GM04503 (cell line): Measurements from ENCODE around the gene PARP8.
"Not testable (repeated sequence)": the region's sequence is repeated elsewhere in the genome, so short reads cannot be mapped to it uniquely, and the experiment has no call there.

Source experiments
- DNase-seq: peaks from one replicate; pipeline ENCODE4 v3.0.0-alpha.2; 2012; ENCODE audit warnings: low read depth

PARP8 gene

DNA sequence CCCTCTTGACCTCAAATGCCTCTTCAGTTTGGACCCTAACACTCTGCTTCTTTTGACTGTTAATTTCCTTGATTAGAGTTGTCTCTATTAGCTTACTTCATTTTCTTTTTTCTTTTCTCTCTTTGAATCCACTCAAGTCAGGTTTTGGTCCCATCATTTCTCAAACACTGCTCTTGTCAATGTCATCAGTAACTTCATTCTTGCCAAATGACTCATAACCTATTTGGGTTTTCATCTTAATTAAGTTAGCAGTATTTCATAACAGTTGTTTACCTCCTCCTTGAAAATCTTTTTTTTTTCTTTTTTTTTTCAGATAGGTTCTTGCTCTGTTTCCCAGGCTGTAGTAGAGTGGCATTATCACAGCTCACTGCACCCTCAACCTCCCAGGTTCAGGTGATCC lies 119.6 kb downstream of the PARP8 start:
- DNase-seq = no peak

DNA sequence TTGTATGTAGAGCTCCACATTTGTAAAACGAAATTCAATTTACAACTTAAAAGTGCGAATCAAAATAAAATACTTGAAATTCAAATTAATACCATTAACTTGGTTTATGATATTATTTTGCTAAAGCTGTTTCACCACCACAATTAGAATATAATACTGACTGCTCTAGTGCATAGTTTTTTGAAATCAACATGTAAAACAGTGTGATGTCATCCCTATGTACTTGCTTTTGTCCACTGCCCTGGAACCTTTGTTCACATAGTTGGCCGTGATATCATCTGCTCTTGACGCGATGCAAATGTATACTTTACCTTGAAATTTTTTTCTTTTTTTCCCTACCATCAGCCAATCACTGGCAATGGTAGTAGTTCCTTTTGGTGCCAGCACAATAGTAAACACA lies 125.4 kb downstream of the PARP8 start:
- DNase-seq = no peak

DNA sequence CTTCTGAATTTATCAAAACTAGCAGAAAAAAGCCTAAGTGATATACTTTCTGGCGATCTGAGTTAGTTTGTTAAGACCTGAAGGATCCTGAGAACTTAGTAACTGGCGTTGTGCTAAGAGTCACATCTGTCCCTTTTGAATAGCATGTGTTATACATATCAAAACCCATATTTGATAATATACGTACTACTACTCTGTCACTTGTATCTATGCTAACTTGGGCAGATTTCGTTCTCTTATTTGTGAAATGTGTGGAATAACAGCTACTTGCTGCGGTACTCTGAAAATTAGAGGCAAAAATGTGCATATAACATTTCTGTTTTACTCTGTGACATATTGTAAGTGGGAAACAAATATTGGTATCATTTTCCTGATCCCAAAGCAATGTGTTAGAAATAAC lies 126.4 kb downstream of the PARP8 start:
- DNase-seq = no peak

DNA sequence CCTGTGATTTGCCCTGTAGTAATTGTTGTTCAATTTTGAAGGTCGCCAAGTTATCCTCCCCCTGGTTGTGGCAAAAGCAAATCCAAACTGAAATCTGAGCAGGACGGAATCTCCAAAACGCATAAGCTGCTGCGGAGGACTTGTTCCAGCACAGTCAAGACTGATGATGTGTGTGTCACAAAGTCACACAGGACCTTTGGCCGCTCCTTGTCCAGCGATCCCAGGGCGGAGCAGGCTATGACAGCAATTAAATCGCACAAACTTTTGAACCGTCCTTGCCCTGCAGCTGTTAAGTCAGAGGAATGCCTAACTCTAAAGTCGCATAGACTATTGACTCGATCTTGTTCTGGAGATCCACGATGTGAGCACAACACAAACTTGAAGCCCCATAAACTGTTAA lies 128.4 kb downstream of the PARP8 start:
- DNase-seq = no peak

DNA sequence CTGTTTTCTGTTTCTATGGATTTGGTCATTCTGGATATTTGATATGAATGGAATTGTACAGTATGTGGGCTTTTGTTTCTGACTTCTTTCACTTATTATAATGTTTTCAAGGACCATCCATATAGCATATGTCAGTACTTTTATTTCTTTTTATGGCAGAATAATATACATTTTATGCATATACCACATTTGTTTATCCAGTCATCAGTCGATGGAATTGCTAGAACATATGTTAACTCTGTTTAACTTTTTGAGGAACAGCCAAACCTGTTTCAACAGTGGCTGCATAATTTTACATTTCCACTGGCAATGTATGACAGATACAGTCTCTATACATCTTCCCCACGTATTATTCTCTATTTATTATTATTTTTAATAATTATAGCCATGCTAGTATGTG lies 131.6 kb downstream of the PARP8 start:
- no peak for DNase-seq

DNA sequence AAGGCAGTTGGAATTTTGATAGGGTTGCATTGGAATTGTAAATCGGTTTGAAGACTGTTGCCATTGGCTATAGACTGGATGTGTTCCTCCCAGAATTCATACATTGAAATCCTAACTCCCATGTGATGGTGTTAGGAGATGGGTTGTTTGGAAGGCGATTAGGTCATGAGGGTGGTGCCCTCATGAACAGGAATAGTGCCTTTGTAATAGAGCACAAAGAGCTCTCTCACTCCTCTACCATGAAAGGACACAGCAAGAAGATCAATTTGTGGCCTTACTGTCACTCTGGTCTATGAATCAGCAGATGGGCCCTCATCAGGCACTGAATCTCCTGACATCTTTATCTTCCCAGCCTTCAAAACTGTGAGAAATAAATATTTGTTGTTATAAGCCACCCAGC lies 133.2 kb downstream of the PARP8 start:
- no peak for DNase-seq

DNA sequence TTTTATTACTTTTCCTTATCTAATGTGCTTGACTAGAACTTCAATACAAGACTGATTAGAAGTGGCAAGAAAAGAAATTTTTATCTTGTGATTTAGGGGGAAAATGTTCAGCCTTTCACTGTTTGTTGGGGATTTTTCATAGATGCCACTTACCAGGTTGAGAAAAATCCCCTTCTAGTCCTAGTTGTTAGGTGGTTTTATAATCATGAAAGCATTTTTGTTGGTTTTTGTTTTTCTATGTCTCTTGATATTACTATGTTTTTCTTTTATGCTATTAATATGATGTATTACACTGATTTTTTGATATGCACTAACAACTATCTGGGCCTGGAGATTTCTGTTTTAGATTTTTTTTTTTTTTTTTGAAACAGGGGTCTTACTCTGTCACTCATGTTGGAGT lies 134.0 kb downstream of the PARP8 start:
- DNase-seq = no peak

DNA sequence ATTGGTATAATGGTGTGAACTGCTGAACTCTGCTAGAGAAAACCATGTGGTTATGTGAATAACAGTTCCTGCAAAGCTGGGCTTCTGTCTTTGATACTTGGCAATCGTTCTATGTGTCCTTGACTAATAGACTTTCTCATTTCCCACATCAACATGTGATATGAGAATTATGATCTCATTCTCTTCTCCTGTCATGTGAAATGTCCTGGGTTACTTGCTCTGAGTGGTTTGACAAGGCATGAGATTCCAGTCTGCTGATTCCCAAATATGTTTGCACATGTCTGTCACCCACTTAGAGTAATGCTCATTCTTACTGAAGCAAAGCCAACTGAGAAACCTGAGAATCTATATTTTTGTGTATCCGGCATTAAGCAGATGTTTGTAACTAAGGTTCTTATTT lies 141.2 kb downstream of the PARP8 start:
- no peak for DNase-seq

DNA sequence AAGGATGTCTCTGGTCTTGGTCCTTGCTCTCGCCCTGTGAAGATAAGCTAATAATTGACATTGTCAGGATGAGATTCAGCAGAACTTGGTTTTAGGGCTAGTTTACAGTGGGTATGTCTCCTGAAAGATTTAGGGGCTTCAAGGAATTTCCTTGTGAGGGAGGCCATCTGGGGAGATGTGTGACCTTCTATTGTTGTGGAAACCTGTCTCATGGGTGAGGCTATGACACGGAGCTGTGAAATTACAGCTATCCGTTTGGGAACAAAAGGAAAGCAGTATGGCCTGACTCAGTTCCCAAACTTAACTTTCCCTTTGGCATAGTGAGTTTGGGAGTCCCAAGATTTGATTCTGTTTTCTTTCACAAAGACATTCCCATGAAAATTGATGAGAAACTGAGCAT lies 142.0 kb downstream of the PARP8 start:
- DNase-seq = no peak

DNA sequence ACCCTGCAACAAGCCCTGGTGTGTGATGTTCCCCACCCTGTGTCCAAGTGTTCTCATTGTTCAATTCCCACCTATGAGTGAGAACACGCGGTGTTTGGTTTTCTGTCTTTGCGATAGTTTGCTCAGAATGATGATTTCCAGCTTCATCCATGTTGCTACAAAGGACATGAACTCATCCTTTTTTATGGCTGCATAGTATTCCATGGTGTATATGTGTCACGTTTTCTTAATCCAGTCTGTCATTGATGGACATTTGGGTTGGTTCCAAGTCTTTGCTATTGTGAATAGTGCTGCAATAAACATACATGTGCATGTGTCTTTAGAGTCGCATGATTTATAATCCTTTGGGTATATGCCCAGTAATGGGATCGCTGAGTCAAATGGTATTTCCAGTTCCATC lies 145.3 kb downstream of the PARP8 start:
- DNase-seq = not testable (repeated sequence)

DNA sequence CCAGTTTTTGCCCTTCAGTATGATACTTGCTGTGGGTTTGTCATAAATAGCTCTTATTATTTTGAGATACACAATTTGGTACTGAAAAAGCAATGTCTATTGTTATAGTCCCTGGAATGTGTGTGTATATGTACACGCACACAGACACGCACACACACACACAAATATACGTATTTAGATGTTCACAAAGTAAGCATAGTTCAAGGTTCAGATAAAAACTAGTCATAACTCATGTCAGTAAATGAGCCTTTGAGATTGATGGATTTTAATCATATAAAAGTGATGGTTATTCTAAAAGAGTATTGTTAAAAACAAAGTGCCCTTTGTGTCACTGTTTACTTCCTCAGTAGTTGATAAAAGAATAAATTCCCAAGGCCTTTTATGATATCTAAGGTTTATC lies 147.3 kb downstream of the PARP8 start:
- no peak for DNase-seq

DNA sequence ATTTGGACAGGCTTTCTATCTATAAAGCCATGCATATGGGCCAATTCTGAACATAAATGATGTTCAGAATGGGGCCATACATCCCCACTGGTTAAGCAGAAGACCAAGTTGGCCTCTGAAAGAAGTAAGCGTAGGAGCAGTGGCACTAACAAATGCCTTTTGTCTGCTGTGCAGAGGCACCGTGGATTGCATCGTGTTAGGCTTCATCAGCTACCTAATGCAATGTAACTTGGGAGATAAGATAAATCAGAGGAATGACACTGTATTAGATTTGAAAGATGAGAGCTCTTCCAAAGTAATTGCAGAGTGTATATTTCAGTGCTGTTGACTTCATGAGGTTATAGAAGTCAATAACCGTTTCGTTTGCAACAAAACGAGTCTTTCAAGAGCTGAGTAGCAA lies 148.1 kb downstream of the PARP8 start:
- DNase-seq = no peak

DNA sequence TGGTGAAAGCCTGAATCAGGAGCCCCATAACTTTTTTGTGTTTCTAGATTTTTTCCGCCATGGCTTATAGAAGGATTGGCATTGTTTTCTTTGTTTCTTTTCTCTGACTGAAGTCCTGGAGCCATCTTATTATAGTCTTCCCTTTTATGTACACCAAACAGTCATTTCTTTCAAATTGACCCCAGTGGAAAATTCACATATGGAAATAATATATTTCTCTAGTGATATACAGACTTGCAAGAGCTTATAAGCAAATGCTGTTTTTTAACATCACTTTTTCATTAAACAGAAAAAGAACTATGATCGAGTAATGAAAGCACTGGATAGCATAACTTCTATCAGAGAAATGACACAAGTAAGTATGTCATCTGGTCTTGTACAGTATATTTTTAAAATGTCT lies 155.6 kb downstream of the PARP8 start:
- DNase-seq = no peak

DNA sequence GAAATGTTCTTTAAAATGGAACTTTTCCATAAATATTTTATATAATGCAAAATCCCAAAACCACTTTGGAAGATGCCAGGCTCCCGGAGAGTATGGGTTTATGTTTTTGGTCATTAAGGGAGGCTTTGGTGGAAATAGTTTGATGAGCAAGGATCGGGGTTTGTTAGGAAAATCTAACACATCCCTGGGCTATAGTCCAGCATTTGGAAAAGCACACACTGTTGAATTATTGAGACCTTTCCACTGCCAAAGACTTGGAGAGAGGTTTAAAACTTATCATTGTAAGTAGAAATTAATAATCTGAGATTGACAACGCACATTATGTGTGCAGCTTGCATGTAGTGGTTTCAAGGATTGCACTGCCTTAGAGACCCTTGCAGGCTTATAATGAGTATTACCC lies 156.3 kb downstream of the PARP8 start:
- DNase-seq = no peak

DNA sequence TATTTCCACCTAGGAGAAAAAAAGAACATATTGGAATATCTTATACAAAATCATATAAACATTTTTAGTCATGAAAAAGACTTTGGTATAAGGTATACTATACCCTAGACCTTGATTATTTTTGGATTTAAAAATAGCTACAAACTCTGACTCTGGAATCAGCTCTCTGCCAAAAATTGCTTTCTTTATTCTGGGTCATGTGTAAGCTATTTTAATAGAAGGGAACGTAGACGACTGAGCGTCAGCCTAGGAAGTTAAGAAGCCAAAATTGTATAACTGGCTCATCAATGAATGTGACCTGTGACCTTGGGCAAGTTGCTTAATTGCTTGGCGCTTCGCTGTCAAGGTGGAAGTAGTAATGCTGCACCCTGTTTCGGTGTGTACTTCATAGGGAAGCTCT lies 157.1 kb downstream of the PARP8 start:
- no peak for DNase-seq

DNA sequence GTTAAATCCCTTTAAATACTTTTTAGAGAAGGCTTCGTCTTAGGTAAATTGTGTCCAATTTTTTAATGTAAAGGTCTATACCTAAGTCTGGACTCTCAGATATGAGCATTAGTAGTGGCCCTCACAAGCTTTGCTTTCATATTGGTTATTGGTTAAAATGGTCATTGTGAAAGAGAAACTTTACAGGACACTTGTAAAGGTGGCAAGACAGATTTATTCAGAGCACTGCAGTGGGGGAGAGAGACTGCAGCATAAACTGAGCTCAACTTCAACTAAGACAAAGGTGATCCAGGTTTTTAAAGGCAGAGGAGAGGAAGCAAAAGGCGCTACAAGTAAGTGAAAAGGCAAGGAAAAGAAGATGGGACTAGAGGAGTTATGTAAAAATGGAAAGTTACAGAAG lies 157.7 kb downstream of the PARP8 start:
- no peak for DNase-seq

DNA sequence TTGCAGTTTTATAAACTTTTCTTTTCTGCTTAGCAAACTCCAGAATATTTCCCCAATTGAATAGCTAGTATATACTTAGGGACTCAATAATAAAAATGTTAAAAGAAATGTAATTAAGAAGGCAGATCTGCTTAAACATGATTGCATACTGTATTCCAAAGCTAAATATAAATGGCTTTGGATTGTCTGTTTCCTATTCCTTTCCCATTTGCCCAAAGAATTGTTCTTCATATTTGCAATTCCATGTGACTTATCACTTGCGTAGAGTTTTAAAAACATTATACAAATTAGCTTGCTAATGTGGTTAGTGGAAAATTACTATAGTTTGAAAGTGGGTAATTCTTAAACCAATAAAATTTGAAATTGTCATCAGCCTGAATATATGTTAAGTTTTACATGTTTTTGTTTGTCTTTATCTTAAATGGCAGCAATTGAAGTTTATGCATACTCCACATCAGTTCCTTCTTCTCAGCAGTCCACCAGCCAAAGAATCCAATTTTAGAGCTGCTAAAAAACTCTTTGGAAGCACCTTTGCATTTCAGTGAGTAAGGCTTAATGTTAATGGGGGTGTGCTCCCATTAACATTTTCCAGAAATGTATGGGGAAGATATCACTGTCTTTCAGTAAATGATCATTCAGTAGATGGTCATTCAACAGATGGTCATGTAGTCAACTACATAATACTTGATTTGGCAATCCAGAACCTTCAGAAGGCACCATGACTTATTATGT lies 161.2 kb downstream of the PARP8 start:
- DNase-seq = no peak

DNA sequence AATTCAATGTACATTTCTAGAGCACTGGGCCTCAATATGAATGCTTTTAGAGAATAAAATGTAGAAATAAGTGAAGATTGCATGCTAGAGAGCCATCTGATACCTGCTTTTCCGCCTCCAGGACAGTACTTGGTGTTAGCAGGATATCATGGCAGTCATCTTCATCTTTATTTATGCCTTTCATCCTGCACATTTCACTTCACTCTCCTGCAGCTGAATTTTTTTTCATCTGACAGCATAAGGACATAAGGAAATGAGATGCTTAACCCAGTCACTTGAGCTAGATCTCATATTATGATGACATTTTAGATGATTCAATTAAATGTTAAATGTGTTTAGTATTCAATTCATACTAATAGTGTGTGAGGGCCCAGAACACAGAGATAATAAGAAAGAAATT lies 162.6 kb downstream of the PARP8 start:
- no peak for DNase-seq

DNA sequence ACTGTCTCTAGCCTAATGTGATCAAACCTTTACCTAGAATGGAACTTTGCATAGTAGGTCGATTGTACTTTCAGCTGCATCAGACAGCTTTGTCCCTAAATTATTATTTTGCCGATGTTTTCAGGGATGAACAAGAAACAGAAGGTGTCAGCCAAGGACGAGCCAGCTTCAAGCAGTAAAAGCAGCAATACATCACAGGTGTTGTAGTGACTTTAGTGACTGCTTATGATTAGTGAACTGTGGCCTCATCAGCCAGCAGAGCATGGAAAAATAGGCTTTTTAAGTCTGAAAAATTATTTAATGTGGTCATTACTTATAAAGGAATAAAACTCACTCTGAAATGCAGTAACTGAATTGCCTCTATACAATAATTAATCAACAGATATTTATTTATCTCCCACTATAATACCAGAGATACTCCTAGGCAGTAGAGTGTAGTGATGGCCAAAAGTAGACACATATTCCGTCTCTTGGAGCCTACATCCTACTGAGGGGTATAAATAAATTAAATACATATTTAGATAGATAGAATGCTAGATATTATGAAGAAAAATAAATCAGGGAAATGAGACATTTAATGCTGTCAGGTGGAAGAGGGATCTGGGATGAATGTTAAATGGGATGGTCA lies 166.3 kb downstream of the PARP8 start:
- DNase-seq = no peak

DNA sequence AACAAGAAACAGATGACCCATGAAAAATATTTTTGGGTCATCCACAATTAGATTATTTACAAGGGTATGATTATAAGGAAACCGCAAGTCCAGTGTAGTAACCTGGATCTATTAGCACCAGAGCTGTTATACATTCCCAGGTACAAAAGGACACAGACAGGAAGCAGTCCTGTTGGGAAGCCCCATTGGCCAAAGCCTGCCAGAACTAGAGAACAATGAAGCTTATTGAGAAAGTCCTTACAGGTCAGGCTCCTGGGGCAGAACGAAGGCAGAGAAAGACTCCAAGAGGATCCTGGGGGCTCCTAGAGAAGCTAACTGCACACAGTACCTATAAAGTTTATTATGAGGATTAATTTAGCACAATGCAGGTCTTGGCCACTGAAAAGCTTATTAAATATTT lies 169.9 kb downstream of the PARP8 start:
- no peak for DNase-seq

DNA sequence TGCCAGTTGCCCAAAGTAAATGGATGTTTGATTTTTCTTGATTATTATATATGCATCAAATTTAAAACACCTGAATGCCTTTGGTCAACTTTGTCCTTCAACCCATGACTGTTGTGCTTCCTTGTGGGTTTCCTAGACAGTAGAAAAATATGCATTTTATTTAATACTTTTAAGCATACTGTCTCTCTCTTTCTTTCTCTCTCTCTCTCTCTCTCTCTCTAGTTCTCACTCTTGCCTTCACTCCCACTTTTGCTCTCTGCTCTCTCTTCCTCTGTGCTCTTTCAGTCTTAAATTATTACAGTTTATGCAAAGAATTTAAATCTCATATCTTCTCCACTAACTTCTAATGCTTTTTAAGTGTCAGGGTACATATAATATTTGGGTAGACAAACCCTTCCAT lies 173.0 kb downstream of the PARP8 start:
- no peak for DNase-seq

DNA sequence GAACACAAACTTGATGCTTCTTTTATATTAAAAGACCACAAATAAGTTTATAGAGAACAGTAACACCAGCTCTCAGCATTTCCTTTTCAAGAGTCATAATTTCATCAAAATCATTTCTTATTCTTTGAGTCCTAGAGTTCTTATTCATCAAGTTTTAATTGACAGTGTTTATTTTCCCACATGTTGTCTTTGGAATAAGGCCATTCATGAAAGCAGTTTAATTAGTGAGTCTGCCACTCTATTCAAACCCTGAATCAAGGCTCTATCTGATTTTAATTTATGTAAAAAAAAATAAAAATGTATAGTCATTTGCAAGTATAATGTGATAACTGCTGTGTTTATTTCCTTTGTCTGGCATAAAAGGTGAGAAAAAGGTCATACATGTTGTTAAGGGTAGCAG lies 176.7 kb downstream of the PARP8 start:
- no peak for DNase-seq

DNA sequence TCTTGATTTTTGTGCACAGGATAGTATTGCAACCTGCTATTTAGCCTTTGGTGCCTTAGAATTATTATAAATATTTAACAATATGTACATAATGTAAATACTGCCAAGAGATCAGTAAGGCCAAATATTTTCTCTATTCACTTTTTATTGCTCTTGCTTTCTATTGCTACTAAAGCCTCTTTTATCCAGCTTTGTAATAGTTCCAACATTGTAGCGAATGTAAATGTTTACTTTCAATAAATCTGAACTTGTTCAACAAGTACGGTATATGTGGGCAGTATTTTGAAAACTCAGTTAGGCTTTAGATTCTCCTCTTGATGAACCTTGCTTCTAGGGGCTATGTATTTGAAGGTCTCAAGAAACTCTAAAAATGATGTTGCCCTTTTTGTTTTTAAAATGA lies 179.8 kb downstream of the PARP8 start:
- no peak for DNase-seq

DNA sequence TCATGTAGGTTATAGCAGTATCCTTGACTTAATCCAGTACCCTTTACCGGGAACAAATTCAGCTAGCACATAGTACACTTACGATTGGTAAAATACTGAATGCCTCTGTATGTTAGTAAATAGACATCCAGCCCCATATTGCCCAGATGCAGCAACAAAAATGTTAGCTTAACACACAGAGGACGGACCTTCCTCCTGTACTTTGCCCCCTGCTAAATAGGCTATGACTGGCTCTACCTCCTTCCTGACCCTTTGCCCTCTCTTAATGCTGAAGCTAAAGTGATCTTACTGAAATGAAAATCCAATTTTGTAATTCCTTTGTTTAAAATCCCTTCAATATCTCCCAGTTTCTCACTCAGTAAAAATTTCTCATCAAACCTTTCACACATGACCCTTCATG lies 183.1 kb downstream of the PARP8 start:
- no peak for DNase-seq
